Endothelial cell of umbilical vein (primary cell): ENCODE data around the gene TRIP11. TPM values are rescaled to one million over a fixed set of nuclear protein-coding genes. Genes with fewer than 3 reads are reported as not detected.

Source experiments
- BruUV-seq: library from RNA; stranded (reverse); fragments of 400-500 nt; replicated peaks from 2 replicates; lab custom pipeline; 2021; lab: Mats Ljungman, UMichigan
- CTCF ChIA-PET: fragments of 300-600, 350-600 bp; sonication (Branson Sonifier 250); formaldehyde crosslinking; loops from one replicate; lab custom pipeline; 2021; ENCODE audit warnings: antibody characterized with exemption, inconsistent platforms; lab: Charles Lee
- POLR2A ChIA-PET: fragments of 300-600, 350-600 bp; sonication (Branson Sonifier 250); formaldehyde crosslinking; loops from one replicate; lab custom pipeline; 2021; ENCODE audit warnings: antibody characterized with exemption, inconsistent platforms; lab: Charles Lee
- DNase-seq: peaks from one replicate; pipeline ENCODE4 v3.0.0-alpha.2; 2011; ENCODE audit warnings: low read depth, low spot score
- FAIRE-seq: peaks from 2 replicates; lab custom pipeline; 2011; peaks lifted over from hg19 to GRCh38; lab: Jason Lieb, UNC
- H2AFZ ChIP-seq: 2 replicates; pipeline ENCODE4 v1.6.0; 2012; ENCODE audit warnings: low read depth, low read length, control low read depth, inconsistent platforms
- H3K27ac ChIP-seq: 2 replicates; pipeline ENCODE4 v1.5.1; 2011; ENCODE audit warnings: low read depth, mild to moderate bottlenecking, control low read depth, low read length, moderate library complexity; ENCODE audit not compliant: insufficient read depth
- H3K27me3 ChIP-seq, 2 experiments: 2 replicates each; pipeline versions ENCODE4 v1.6.0 to v1.6.1; 2011; ENCODE audit warnings: low read length in 2 of 2, mixed read lengths in 1 of 2; ENCODE audit not compliant: control insufficient read depth in 2 of 2, insufficient read depth in 2 of 2
- H3K36me3 ChIP-seq, 2 experiments: 2 replicates in 1 of 2; 3 replicates in 1 of 2; pipeline ENCODE4 v1.5.1; 2011; ENCODE audit warnings: low read length in 2 of 2, mild to moderate bottlenecking in 1 of 2, moderate library complexity in 1 of 2; ENCODE audit not compliant: control insufficient read depth in 2 of 2, insufficient read depth in 2 of 2; ENCODE audit errors: extremely low read depth in 1 of 2
- H3K4me1 ChIP-seq: 3 replicates; pipeline ENCODE4 v1.5.1; 2011; ENCODE audit warnings: mild to moderate bottlenecking, low read length; ENCODE audit not compliant: control insufficient read depth, insufficient read depth; ENCODE audit errors: extremely low read depth
- H3K4me2 ChIP-seq: 2 replicates; pipeline ENCODE4 v1.6.1; 2011; ENCODE audit warnings: low read length, control low read depth, mixed read lengths; ENCODE audit not compliant: insufficient read depth
- H3K4me3 ChIP-seq, 3 experiments: fragments of 200-600 bp in 1 of 3; sonication (generic), shearing (Covaris generic) in 1 of 3; replicated peaks in 1 of 3; 2 replicates each; pipeline ENCODE4 v1.5.1; 2011 to 2016; ENCODE audit warnings: control low read depth in 3 of 3, low read length in 3 of 3, mild to moderate bottlenecking in 2 of 3, inconsistent platforms in 1 of 3, low read depth in 1 of 3, moderate library complexity in 1 of 3; ENCODE audit not compliant: insufficient read depth in 1 of 3
- H3K79me2 ChIP-seq: 2 replicates; pipeline ENCODE4 v1.6.0; 2012; ENCODE audit warnings: low read length, inconsistent platforms; ENCODE audit not compliant: control insufficient read depth, insufficient read depth
- H3K9ac ChIP-seq: replicated peaks from 2 replicates; pipeline ENCODE3; 2011; ENCODE audit warnings: low read length, control low read depth; ENCODE audit not compliant: insufficient read depth; ENCODE audit errors: extremely low read depth
- H3K9me1 ChIP-seq: replicated peaks from 3 replicates; pipeline ENCODE4 v1.6.0; 2011; ENCODE audit warnings: mild to moderate bottlenecking, low read length; ENCODE audit not compliant: control insufficient read depth, insufficient read depth; ENCODE audit errors: extremely low read depth
- H3K9me3 ChIP-seq: replicated peaks from 2 replicates; pipeline ENCODE4 v1.5.1; 2012; ENCODE audit warnings: low read length, inconsistent platforms; ENCODE audit not compliant: control insufficient read depth, insufficient read depth
- H4K20me1 ChIP-seq: replicated peaks from 2 replicates; pipeline ENCODE3; 2011; ENCODE audit warnings: mild to moderate bottlenecking, low read length; ENCODE audit not compliant: control insufficient read depth, insufficient read depth; ENCODE audit errors: extremely low read depth
- EZH2 ChIP-seq: IDR thresholded peaks from 2 replicates; pipeline ENCODE4 v1.6.1; 2012; ENCODE audit warnings: borderline replicate concordance, low read depth, mild to moderate bottlenecking, moderate library complexity, low read length, inconsistent platforms; ENCODE audit not compliant: severe bottlenecking
- FOS ChIP-seq: IDR thresholded peaks from 2 replicates; pipeline ENCODE4 v1.6.1; 2011; ENCODE audit warnings: mild to moderate bottlenecking, low read length, moderate library complexity, borderline replicate concordance; ENCODE audit not compliant: insufficient read depth
- GATA2 ChIP-seq: IDR thresholded peaks from 2 replicates; pipeline ENCODE4 v1.7.0; 2011; ENCODE audit warnings: low read depth, mild to moderate bottlenecking, moderate library complexity, mixed read lengths, low read length; ENCODE audit not compliant: insufficient read length, insufficient read depth
- MAX ChIP-seq: IDR thresholded peaks from 2 replicates; pipeline ENCODE4 v1.6.1; 2011; ENCODE audit not compliant: insufficient read depth, insufficient read length
- MYC ChIP-seq: IDR thresholded peaks from one replicate; pipeline ENCODE4 v1.6.1; 2011; ENCODE audit warnings: mild to moderate bottlenecking, low read depth, low read length
- POLR2A ChIP-seq: IDR thresholded peaks from 2 replicates; pipeline ENCODE4 v1.6.1; 2012; ENCODE audit warnings: low read depth, mild to moderate bottlenecking, control low read depth, low read length
- dilution Hi-C: fragments of 300-500 bp; cut with MboI; formaldehyde crosslinking; loops from one replicate; pipeline ENCODE4 v1.15.0; 2019; ENCODE audit warnings: low sequenced_read_pairs; ENCODE audit not compliant: extremely low pct_ligation_motif_present
- intact Hi-C: fragments of 100-400 bp; cut with micrococcal nuclease; formaldehyde crosslinking; loops from one replicate; pipeline ENCODE4 v1.10.0; 2022
- polyA plus RNA-seq, 4 experiments: library from polyadenylated mRNA; depleted of rRNA in 3 of 4; stranded (reverse) in 3 of 4; unstranded in 1 of 4; fragments of >200 nt; gene quantifications; 2 replicates each; pipeline versions ENCODE4 v1.2.1 to v1.2.3, GENCODE V29; 2011 to 2012; ENCODE audit warnings: missing spikeins in 1 of 4
- total RNA-seq: library from RNA; stranded (reverse); gene quantifications from 2 replicates; pipeline ENCODE4 v1.2.3, GENCODE V29; 2021
- TF ChIP-seq, protein P1 (sequence below), 2 donors: IDR thresholded peaks; 1 replicate in 1 of 2; 2 replicates in 1 of 2; pipeline ENCODE4 v1.5.1; 2011; ENCODE audit warnings: low read length in 2 of 2, mild to moderate bottlenecking in 2 of 2, moderate library complexity in 2 of 2, control low read depth in 1 of 2, inconsistent platforms in 1 of 2, low read depth in 1 of 2; ENCODE audit not compliant: insufficient read depth in 1 of 2; ENCODE audit errors: extremely low read depth in 1 of 2

TRIP11 gene
- total and polyA plus RNA-seq, 2 donors (not counting 3 experiments of a cell fraction or from before 2014, with no cell fraction given), result 7.0 to 58.0 TPM

DNA sequence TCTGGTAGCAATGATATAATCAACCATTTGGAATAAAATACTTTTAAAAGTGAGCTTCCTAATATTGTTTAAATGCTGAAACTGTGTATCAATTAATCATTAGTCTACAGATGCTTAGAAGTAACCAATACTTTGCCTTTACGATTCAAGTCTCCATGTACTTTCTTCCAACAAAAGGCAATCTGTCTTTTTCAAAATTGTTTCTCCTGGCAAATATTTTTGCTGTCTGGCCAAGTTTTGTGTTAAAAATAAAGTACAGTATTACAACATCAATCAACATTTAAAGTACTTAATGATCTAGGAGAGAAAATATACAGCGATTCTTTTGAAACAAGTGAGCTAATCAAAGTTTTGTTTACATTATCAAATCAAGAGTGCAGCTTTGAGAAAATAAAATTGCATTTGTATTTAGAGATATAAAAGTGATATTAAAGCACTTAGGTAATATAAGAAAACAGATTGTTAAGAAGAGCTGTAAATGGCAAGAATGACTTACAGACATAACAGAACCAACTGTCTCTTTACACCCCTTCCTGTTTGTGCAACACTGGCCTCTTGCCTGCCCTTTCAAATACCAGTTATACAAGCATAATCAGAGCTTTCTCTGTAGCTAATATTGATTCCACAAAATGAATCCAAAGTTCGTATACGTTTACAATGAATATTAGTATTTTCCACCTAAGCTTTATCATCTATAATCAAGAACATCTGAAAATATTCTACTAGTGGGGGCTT lies 54.2 kb downstream of the TRIP11 start:
- peaks cover 5% of the 10 kb centered on the region for H3K79me2 ChIP-seq
- CTCF ChIA-PET, result interaction anchor here (0.6 to 5.5 kb wide), 6 partner anchors 11 to 121 kb away, joined by 3 to 88 read pairs (median 4); partner anchors contain the start of gene ATXN3
- peak overlapping the region; percentile 55 for H3K4me2 ChIP-seq
- H3K4me1 ChIP-seq, result peaks cover 41% of the 10 kb centered on the region
- no peaks in the 10 kb centered on the region for H3K9me1 ChIP-seq
- FAIRE-seq (no peak), DNase-seq (peak; percentile 82)
- no peak for TF ChIP-seq POLR2A
- TF ChIP-seq, protein P1, sequence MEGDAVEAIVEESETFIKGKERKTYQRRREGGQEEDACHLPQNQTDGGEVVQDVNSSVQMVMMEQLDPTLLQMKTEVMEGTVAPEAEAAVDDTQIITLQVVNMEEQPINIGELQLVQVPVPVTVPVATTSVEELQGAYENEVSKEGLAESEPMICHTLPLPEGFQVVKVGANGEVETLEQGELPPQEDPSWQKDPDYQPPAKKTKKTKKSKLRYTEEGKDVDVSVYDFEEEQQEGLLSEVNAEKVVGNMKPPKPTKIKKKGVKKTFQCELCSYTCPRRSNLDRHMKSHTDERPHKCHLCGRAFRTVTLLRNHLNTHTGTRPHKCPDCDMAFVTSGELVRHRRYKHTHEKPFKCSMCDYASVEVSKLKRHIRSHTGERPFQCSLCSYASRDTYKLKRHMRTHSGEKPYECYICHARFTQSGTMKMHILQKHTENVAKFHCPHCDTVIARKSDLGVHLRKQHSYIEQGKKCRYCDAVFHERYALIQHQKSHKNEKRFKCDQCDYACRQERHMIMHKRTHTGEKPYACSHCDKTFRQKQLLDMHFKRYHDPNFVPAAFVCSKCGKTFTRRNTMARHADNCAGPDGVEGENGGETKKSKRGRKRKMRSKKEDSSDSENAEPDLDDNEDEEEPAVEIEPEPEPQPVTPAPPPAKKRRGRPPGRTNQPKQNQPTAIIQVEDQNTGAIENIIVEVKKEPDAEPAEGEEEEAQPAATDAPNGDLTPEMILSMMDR (IDR thresholded peaks at IDR 0.05; ENCODE audit: extremely low read depth in 1 of 2, insufficient read depth in 1 of 2, low read depth in 1 of 2, low read length in 2 of 2), result no peak
- no peak for TF ChIP-seq MYC
- no peak for TF ChIP-seq GATA2
- H4K20me1 ChIP-seq, result no peaks in the 10 kb centered on the region
- no peak overlapping the region for H2AFZ ChIP-seq
- BruUV-seq, result no TSS peak
- no peaks in the 10 kb centered on the region for H3K9me3 ChIP-seq
- no peak overlapping the region for H3K4me3 ChIP-seq
- peak overlapping the region; percentile 51 for H3K27ac ChIP-seq
- intact Hi-C loops (no loop called here), dilution Hi-C loops (no loop called here)
- H3K36me3 ChIP-seq, result peaks cover 3 to 6% of the 10 kb centered on the region in 2 experiments
- H3K27me3 ChIP-seq, result no peaks in the 10 kb centered on the region
- H3K9ac ChIP-seq, result no peak overlapping the region
- POLR2A ChIA-PET, result interaction anchor here (0.5 to 0.8 kb wide), 2 partner anchors 9 to 11 kb away, joined by 3 to 5 read pairs; no protein-coding TSS in a partner anchor

- Histone ChIP-seq H3K9ac (no peak overlapping the region), H3K4me2 (peak overlapping the region; percentile 8)
Measured at GRCh38 chr14:91985008-91985407, 54.9 kb downstream of the TRIP11 start.

More at GRCh38 chr14:91985008-91985407, 54.9 kb downstream of the TRIP11 start:
- Histone ChIP-seq H3K79me2 (peaks cover 5% of the 10 kb centered on the region), H3K27ac (peak overlapping the region; percentile 51), H2AFZ (no peak overlapping the region), H3K9me3 (no peaks in the 10 kb centered on the region), H3K4me1 (peaks cover 46% of the 10 kb centered on the region), H4K20me1 (no peaks in the 10 kb centered on the region), H3K36me3 (peaks cover 3 to 6% of the 10 kb centered on the region in 2 experiments), H3K4me3 (no peak overlapping the region), H3K27me3 (no peaks in the 10 kb centered on the region), H3K9me1 (no peaks in the 10 kb centered on the region)
- POLR2A ChIA-PET, result no interaction called here
- FAIRE-seq (no peak), DNase-seq (peak; percentile 65)
- TF ChIP-seq EZH2, result no peak
- TF ChIP-seq, protein P1 (IDR thresholded peaks at IDR 0.05; ENCODE audit: extremely low read depth in 1 of 2, insufficient read depth in 1 of 2, low read depth in 1 of 2, low read length in 2 of 2), result no peak
- TF ChIP-seq FOS, result peak; percentile 51
- TF ChIP-seq GATA2, result peak; percentile 72
- TF ChIP-seq MYC, result no peak
- TF ChIP-seq MAX, result no peak
- dilution Hi-C loops (no loop called here), intact Hi-C loops (no loop called here)
- CTCF ChIA-PET, result interaction anchor here (0.6 to 5.5 kb wide), 4 partner anchors 12 to 38 kb away, joined by 3 to 88 read pairs (median 4); no protein-coding TSS in a partner anchor
- BruUV-seq, result no TSS peak
